Measurements from ENCODE around the gene THSD8. TPM values are rescaled to one million over a fixed set of nuclear protein-coding genes. Genes with fewer than 3 reads are reported as not detected.

Gene THSD8
- total RNA-seq, 4 donors from 2014 or later: not detected

- Histone ChIP-seq H3K4me1 (peaks cover 0 to 9% (median 0%) of the 10 kb centered on the region in 3 donors), H3K9me3 (no peaks in the 10 kb centered on the region), H3K36me3 (peaks cover 0 to 63% of the 10 kb centered on the region in 2 donors), H3K27ac (no peak overlapping the region), H3K27me3 (no peaks in the 10 kb centered on the region), H3K4me3 (no peak overlapping the region)
- TF ChIP-seq EP300 (IDR thresholded peaks at IDR 0.05): no peak
- no peak for TF ChIP-seq POLR2A (IDR thresholded peaks at IDR 0.05)
- TF ChIP-seq POLR2AphosphoS5 (IDR thresholded peaks at IDR 0.05): no peak
- TF ChIP-seq, protein P1, sequence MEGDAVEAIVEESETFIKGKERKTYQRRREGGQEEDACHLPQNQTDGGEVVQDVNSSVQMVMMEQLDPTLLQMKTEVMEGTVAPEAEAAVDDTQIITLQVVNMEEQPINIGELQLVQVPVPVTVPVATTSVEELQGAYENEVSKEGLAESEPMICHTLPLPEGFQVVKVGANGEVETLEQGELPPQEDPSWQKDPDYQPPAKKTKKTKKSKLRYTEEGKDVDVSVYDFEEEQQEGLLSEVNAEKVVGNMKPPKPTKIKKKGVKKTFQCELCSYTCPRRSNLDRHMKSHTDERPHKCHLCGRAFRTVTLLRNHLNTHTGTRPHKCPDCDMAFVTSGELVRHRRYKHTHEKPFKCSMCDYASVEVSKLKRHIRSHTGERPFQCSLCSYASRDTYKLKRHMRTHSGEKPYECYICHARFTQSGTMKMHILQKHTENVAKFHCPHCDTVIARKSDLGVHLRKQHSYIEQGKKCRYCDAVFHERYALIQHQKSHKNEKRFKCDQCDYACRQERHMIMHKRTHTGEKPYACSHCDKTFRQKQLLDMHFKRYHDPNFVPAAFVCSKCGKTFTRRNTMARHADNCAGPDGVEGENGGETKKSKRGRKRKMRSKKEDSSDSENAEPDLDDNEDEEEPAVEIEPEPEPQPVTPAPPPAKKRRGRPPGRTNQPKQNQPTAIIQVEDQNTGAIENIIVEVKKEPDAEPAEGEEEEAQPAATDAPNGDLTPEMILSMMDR (IDR thresholded peaks at IDR 0.05): no peak
- no peak for ATAC-seq
- WGBS, 2 donors (ENCODE audit: low coverage in 1 of 2): 94% methylated on average over 6 of the region's 15 CpGs; no CpG with 5 or more reads in 1 of the 2 donors
Measured at GRCh38 chr19:12767666-12768065, 34.2 kb upstream of the THSD8 start.

GRCh38 chr19:12769689-12770088, 32.2 kb upstream of the THSD8 start:
- 75% methylated on average over 4 of the region's 37 CpGs; no CpG with 5 or more reads in 1 of the 2 donors for WGBS, 2 donors (ENCODE audit: low coverage in 1 of 2)
- H3K27me3 ChIP-seq: no peaks in the 10 kb centered on the region
- TF ChIP-seq, protein P1 (IDR thresholded peaks at IDR 0.05): no peak
- no peak for TF ChIP-seq POLR2AphosphoS5 (IDR thresholded peaks at IDR 0.05)
- TF ChIP-seq EP300 (IDR thresholded peaks at IDR 0.05): no peak
- TF ChIP-seq POLR2A (IDR thresholded peaks at IDR 0.05): no peak
- no peak for ATAC-seq
- no peaks in the 10 kb centered on the region for H3K9me3 ChIP-seq
- peaks cover 0 to 11% (median under 1%) of the 10 kb centered on the region in 3 donors for H3K4me1 ChIP-seq
- H3K27ac ChIP-seq: no peak overlapping the region
- H3K4me3 ChIP-seq: no peak overlapping the region
- H3K36me3 ChIP-seq: peaks cover 0 to 44% of the 10 kb centered on the region in 2 donors

GRCh38 chr19:12770922-12771321, 30.9 kb upstream of the THSD8 start:
- Histone ChIP-seq H3K27me3 (no peaks in the 10 kb centered on the region), H3K4me1 (peaks cover 0 to 14% (median 3%) of the 10 kb centered on the region in 3 donors), H3K9me3 (no peaks in the 10 kb centered on the region), H3K36me3 (peaks cover 0 to 33% of the 10 kb centered on the region in 2 donors), H3K27ac (no peak overlapping the region), H3K4me3 (no peak overlapping the region)
- no CpG with 5 or more reads among the region's 13 CpGs for WGBS, 2 donors (ENCODE audit: low coverage in 1 of 2)
- ATAC-seq: no peak
- no peak for TF ChIP-seq POLR2A (IDR thresholded peaks at IDR 0.05)
- TF ChIP-seq EP300 (IDR thresholded peaks at IDR 0.05): no peak
- TF ChIP-seq, protein P1 (IDR thresholded peaks at IDR 0.05): no peak
- no peak for TF ChIP-seq POLR2AphosphoS5 (IDR thresholded peaks at IDR 0.05)

GRCh38 chr19:12772323-12772722, 29.5 kb upstream of the THSD8 start:
- Histone ChIP-seq H3K27ac (no peak overlapping the region), H3K27me3 (no peaks in the 10 kb centered on the region), H3K9me3 (no peaks in the 10 kb centered on the region), H3K4me3 (no peak overlapping the region), H3K36me3 (peaks cover 0 to 27% of the 10 kb centered on the region in 2 donors), H3K4me1 (peaks cover 0 to 12% (median 6%) of the 10 kb centered on the region in 3 donors)
- no peak for TF ChIP-seq POLR2AphosphoS5 (IDR thresholded peaks at IDR 0.05)
- TF ChIP-seq POLR2A (IDR thresholded peaks at IDR 0.05): no peak
- no peak for TF ChIP-seq EP300 (IDR thresholded peaks at IDR 0.05)
- TF ChIP-seq, protein P1 (IDR thresholded peaks at IDR 0.05): no peak
- 67 to 71% methylated on average over 1 of the region's 4 CpGs for WGBS, 2 donors (ENCODE audit: low coverage in 1 of 2)
- no peak for ATAC-seq

DNA sequence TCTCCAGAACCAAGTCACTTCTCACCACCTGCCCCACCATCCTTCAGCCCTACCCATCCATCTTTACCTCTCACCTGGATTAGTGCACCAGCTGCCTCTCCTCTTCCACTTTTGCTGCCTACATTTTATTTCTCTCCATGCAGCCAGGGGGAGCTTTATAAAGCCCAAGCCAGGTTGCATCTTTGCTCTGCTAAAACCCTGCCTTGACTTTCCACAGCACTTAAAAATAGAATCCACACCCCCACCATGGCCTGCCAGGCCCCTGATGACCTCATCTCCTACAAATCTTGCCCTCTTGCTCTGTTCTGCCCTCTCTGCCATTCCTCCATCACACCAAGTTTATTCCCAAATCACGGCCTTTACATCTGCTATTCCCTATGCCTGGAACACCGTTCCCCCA, 28.3 kb upstream of the THSD8 start:
- peaks cover 0 to 24% (median 10%) of the 10 kb centered on the region in 3 donors for H3K4me1 ChIP-seq
- no peaks in the 10 kb centered on the region for H3K9me3 ChIP-seq
- no peak for ATAC-seq
- TF ChIP-seq EP300 (IDR thresholded peaks at IDR 0.05): no peak
- TF ChIP-seq, protein P1 (IDR thresholded peaks at IDR 0.05): peak in 2 of 4 experiments; percentile 6 to 26
- peaks cover 0 to 17% of the 10 kb centered on the region in 2 donors for H3K36me3 ChIP-seq
- H3K27ac ChIP-seq: no peak overlapping the region
- H3K4me3 ChIP-seq: no peak overlapping the region
- WGBS, 2 donors (ENCODE audit: low coverage in 1 of 2): 73 to 83% methylated on average over 2 of the region's 2 CpGs
- H3K27me3 ChIP-seq: no peaks in the 10 kb centered on the region

Data from gastroesophageal sphincter (tissue), 4 donors.